ENCODE measurements around the gene OSBPL6.

- TF ChIP-seq CTCF (IDR thresholded peaks at IDR 0.05 in 4 of 5, conservative IDR thresholded peaks at IDR 0.05 in 1 of 5) (no peak), POLR2A (IDR thresholded peaks at IDR 0.05) (no peak)
These were observed 167.3 kb downstream of the OSBPL6 start for GRCh38 chr2:178361588-178361987.

All from gastrocnemius medialis (tissue), 4 donors.